ENCODE data around the gene LMX1B.

LMX1B gene

GRCh38 chr9:126677188-126678084 is 63.7 kb downstream of the LMX1B start:
- no peak for TF ChIP-seq CTCF (IDR thresholded peaks at IDR 0.05; ENCODE audit: low read depth, low read length)
- TF ChIP-seq MYC (IDR thresholded peaks at IDR 0.05; ENCODE audit: low read depth, low read length): no peak
- TF ChIP-seq MAX (IDR thresholded peaks at IDR 0.05; ENCODE audit: low read depth, low read length): no peak
- TF ChIP-seq POLR2A (IDR thresholded peaks at IDR 0.05; ENCODE audit: extremely low read depth, insufficient read length): no peak
- DNase-seq (ENCODE audit: low read depth): no peak
- H3K4me3 ChIP-seq (ENCODE audit: low read depth, low read length): no peak overlapping the region

GRCh38 chr9:126678989-126679388 is 65.3 kb downstream of the LMX1B start:
- TF ChIP-seq POLR2A (IDR thresholded peaks at IDR 0.05; ENCODE audit: extremely low read depth, insufficient read length) (no peak), MAX (IDR thresholded peaks at IDR 0.05; ENCODE audit: low read depth, low read length) (no peak), MYC (IDR thresholded peaks at IDR 0.05; ENCODE audit: low read depth, low read length) (no peak), CTCF (IDR thresholded peaks at IDR 0.05; ENCODE audit: low read depth, low read length) (no peak)
- no peak for DNase-seq (ENCODE audit: low read depth)
- no peak overlapping the region for H3K4me3 ChIP-seq (ENCODE audit: low read depth, low read length)

- H3K4me3 ChIP-seq (ENCODE audit: low read depth, low read length): no peak overlapping the region
- DNase-seq (ENCODE audit: low read depth): no peak
- TF ChIP-seq MYC (IDR thresholded peaks at IDR 0.05; ENCODE audit: low read depth, low read length): no peak
- TF ChIP-seq POLR2A (IDR thresholded peaks at IDR 0.05; ENCODE audit: extremely low read depth, insufficient read length): no peak
- no peak for TF ChIP-seq CTCF (IDR thresholded peaks at IDR 0.05; ENCODE audit: low read depth, low read length)
- TF ChIP-seq MAX (IDR thresholded peaks at IDR 0.05; ENCODE audit: low read depth, low read length): no peak
These were observed 67.6 kb downstream of the LMX1B start for GRCh38 chr9:126681336-126681735.

DNA sequence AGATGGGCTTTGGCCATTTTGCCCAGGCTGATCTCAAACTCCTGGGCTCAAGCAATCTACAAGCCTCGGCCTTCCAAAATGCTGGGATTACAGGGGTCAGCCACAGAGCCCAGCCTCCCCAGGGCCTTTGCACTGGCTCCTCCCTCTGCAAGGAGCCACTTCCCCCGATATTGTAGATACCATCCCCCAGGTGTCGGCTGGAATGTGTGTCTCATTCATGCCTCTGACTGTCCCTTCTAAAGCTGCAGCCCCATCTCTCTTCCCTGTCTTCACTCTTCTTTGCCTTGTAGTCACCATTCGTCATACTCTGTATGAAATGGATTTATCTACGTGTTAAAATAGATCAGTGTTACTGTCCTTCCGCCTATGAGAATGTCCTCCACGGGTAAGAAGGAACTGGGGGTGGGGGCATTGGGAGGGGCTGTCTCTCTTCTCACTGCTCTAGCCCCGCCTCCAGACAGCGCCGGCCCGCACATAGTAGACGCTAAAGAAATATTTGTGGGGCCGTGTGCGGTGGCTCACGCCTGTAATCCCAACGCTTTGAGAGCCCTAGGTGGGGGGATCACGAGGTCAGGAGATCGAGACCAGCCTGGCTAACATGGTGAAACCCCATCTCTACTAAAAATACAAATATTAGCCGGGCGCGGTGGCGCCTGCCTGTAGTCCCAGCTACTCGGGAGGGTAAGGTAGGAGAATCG is 68.5 kb downstream of the LMX1B start:
- TF ChIP-seq POLR2A (IDR thresholded peaks at IDR 0.05; ENCODE audit: extremely low read depth, insufficient read length): no peak
- TF ChIP-seq CTCF (IDR thresholded peaks at IDR 0.05; ENCODE audit: low read depth, low read length): no peak
- no peak for TF ChIP-seq MAX (IDR thresholded peaks at IDR 0.05; ENCODE audit: low read depth, low read length)
- no peak for TF ChIP-seq MYC (IDR thresholded peaks at IDR 0.05; ENCODE audit: low read depth, low read length)
- H3K4me3 ChIP-seq (ENCODE audit: low read depth, low read length): no peak overlapping the region
- DNase-seq (ENCODE audit: low read depth): no peak

DNA sequence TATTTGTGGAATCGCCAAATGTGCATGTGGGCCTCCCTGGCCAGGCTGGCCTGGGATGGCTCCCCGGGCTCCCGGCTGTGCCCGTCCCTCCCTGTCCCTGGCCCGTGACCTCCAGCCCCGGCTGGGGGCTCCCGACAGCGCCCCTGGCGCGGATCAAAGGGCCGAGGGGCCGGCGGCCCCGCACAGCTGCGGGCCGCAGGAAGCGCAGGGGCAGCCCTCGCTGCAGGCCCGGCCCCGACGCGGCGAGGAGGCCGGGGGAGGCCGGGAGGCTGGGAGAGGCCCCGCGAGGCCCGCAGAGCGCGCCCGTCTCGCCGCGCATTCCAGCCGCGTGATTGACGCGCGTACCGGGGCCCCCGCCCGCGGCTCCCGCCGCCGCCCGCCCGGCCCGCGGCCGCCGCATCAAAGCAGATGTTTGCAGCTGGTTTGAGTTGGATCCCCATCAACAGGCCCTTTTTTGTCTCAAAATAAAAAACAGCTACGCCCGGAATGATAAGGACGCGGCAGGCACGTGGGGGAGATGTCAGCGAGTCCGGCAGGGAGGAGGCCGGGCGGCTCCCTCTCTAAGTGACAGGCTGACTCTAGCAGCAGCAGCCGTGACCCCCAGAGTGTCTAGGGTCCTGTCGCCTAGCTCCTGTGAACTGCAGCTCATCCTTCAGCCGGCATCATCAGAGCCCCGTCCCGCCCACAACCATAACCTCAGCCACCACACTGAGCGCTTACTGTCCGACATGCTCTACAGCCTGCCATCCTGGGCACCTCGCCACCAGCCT is 69.4 kb downstream of the LMX1B start:
- no peak for DNase-seq (ENCODE audit: low read depth)
- TF ChIP-seq POLR2A (IDR thresholded peaks at IDR 0.05; ENCODE audit: extremely low read depth, insufficient read length) (no peak), MAX (IDR thresholded peaks at IDR 0.05; ENCODE audit: low read depth, low read length) (no peak), MYC (IDR thresholded peaks at IDR 0.05; ENCODE audit: low read depth, low read length) (no peak), CTCF (IDR thresholded peaks at IDR 0.05; ENCODE audit: low read depth, low read length) (no peak)
- H3K4me3 ChIP-seq (ENCODE audit: low read depth, low read length): no peak overlapping the region
